ENCODE results near the gene TDRD15. TPM values are rescaled to one million over a fixed set of nuclear protein-coding genes. Genes with fewer than 3 reads are reported as not detected.

Gene TDRD15
- total RNA-seq, 1 experiment from 2014 or later: not detected

GRCh38 chr2:21098294-21098693, 25.5 kb upstream of the TDRD15 start:
- no peak overlapping the region for H3K14ac ChIP-seq (ENCODE audit: insufficient read depth, low read length)
- H2BK120ac ChIP-seq (ENCODE audit: low read depth, low read length, poor library complexity, severe bottlenecking): no peak overlapping the region
- TF ChIP-seq CTCF (conservative IDR thresholded peaks at IDR 0.05): no peak
- H3K4me1 Mint-ChIP-seq: peaks cover 17 to 21% of the 10 kb centered on the region in 2 experiments
- no peak overlapping the region for H3K56ac ChIP-seq (ENCODE audit: insufficient read length, low read depth, low read length)
- no peaks in the 10 kb centered on the region for H3K79me1 ChIP-seq (ENCODE audit: insufficient read depth, low read depth, low read length, poor library complexity, severe bottlenecking)
- H3K9ac ChIP-seq (ENCODE audit: extremely low read depth, insufficient read length, low read length): no peak overlapping the region
- H2BK12ac ChIP-seq (ENCODE audit: insufficient read length, low read depth, low read length): no peak overlapping the region
- no peak overlapping the region for H4K5ac ChIP-seq (ENCODE audit: insufficient read length, low read depth, low read length)
- no peaks in the 10 kb centered on the region for H3K9me3 ChIP-seq (ENCODE audit: control insufficient read depth, low read depth, low read length)
- no peaks in the 10 kb centered on the region; a peak in 1 of 5 replicates for H3K9me3 Mint-ChIP-seq
- no peak overlapping the region for H3K27ac Mint-ChIP-seq
- no peak overlapping the region for H2BK5ac ChIP-seq (ENCODE audit: insufficient read length, low read length)
- H2AK5ac ChIP-seq (ENCODE audit: insufficient read length, low read length): no peak overlapping the region
- H3K4me1 ChIP-seq (ENCODE audit: insufficient read depth, low read length): peaks cover 5% of the 10 kb centered on the region; the same call in 1 of the 2 replicates
- no peaks in the 10 kb centered on the region for H3K23me2 ChIP-seq (ENCODE audit: insufficient read length, low read depth, low read length, poor library complexity, severe bottlenecking)
- no peak overlapping the region for H2BK15ac ChIP-seq (ENCODE audit: low read depth, low read length)
- H3K23ac ChIP-seq (ENCODE audit: insufficient read length, low read depth, low read length): no peak overlapping the region
- no peak overlapping the region for H2BK20ac ChIP-seq (ENCODE audit: low read depth, low read length, poor library complexity, severe bottlenecking)
- H3K4me2 ChIP-seq (ENCODE audit: insufficient read depth, insufficient read length, low read length): no peak overlapping the region
- H3K4me3 Mint-ChIP-seq: no peak overlapping the region
- no peak for DNase-seq
- no peak overlapping the region for H3K27ac ChIP-seq (ENCODE audit: insufficient read length, low read depth, low read length)
- no peaks in the 10 kb centered on the region for H4K20me1 ChIP-seq (ENCODE audit: control insufficient read depth, insufficient read depth, insufficient read length)
- no peaks in the 10 kb centered on the region; a peak in 1 of 7 replicates for H3K36me3 Mint-ChIP-seq (ENCODE audit: insufficient read depth in 1 of 3, low read depth in 3 of 3)
- H3K4ac ChIP-seq (ENCODE audit: low read depth, low read length): no peak overlapping the region
- H3K79me2 ChIP-seq (ENCODE audit: insufficient read depth, low read length): no peaks in the 10 kb centered on the region
- no peak overlapping the region for H2AFZ ChIP-seq (ENCODE audit: low read length)
- no CpG with 5 or more reads among the region's 1 CpG for WGBS (ENCODE audit: extremely low coverage, insufficient read length, low lambda C conversion rate)
- H3K18ac ChIP-seq (ENCODE audit: insufficient read length, low read depth, low read length): no peak overlapping the region
- no peak overlapping the region for H4K91ac ChIP-seq (ENCODE audit: insufficient read length, low read depth, low read length)
- no peak overlapping the region for H4K8ac ChIP-seq (replicated peaks; ENCODE audit: insufficient read length, low read depth, low read length)
- H3K27me3 Mint-ChIP-seq (ENCODE audit: low read depth): no peaks in the 10 kb centered on the region; the same call in 1 of the 2 replicates
- no peaks in the 10 kb centered on the region for H3K27me3 ChIP-seq (ENCODE audit: insufficient read depth, low read length)
- no peak overlapping the region for H3T11ph ChIP-seq (ENCODE audit: low read length)
